Natural killer cell (primary cell): ENCODE data around the gene TNIK. TPM values are rescaled to one million over a fixed set of nuclear protein-coding genes. Genes with fewer than 3 reads are reported as not detected.

Experiments
- ATAC-seq, 3 donors: fragments of 150-1000 bp in 2 of 3; fragments of 200-7000 bp in 1 of 3; cut with Tn5 transposase; 1 replicate in 1 of 3; 2 replicates in 2 of 3; pipeline ENCODE4 v1.10.0; 2021; ENCODE audit warnings: mild to moderate bottlenecking in 2 of 3, moderate library complexity in 2 of 3
- DNase-seq, 2 donors: peaks; one replicate each; pipeline versions ENCODE4 v3.0.0 to v3.0.0-alpha.2; 2013 to 2021; ENCODE audit warnings: mixed read lengths in 1 of 2
- H3K27ac ChIP-seq: one replicate; pipeline ENCODE4 v1.5.1; 2013; ENCODE audit warnings: mild to moderate bottlenecking, low read length
- H3K27me3 ChIP-seq: one replicate; pipeline ENCODE4 v1.6.1; 2013; ENCODE audit warnings: low read length; ENCODE audit not compliant: control insufficient read depth, insufficient read depth
- H3K36me3 ChIP-seq: one replicate; pipeline ENCODE4 v1.6.1; 2013; ENCODE audit warnings: low read length; ENCODE audit not compliant: control insufficient read depth, insufficient read depth
- H3K4me1 ChIP-seq: one replicate; pipeline ENCODE4 v1.6.1; 2013; ENCODE audit warnings: low read length; ENCODE audit not compliant: control insufficient read depth, insufficient read depth
- H3K4me3 ChIP-seq: one replicate; pipeline ENCODE4 v1.5.1; 2013; ENCODE audit warnings: low read length
- H3K9me3 ChIP-seq: one replicate; pipeline ENCODE4 v1.6.1; 2013; ENCODE audit warnings: low read length; ENCODE audit not compliant: control insufficient read depth, insufficient read depth
- H3K27ac Mint-ChIP-seq, 2 donors: one replicate each; pipeline ENCODE4 v1.8.0; 2022; ENCODE audit warnings: mild to moderate bottlenecking in 2 of 2, mixed read lengths in 2 of 2, moderate library complexity in 1 of 2
- H3K27me3 Mint-ChIP-seq, 2 donors: one replicate each; pipeline ENCODE4 v1.8.0; 2022; ENCODE audit warnings: low read depth in 2 of 2, mixed read lengths in 2 of 2
- H3K36me3 Mint-ChIP-seq: one replicate; pipeline ENCODE4 v1.8.0; 2022; ENCODE audit warnings: mixed read lengths
- H3K4me1 Mint-ChIP-seq, 2 donors: one replicate each; pipeline ENCODE4 v1.8.0; 2022; ENCODE audit warnings: mixed read lengths in 2 of 2
- H3K4me3 Mint-ChIP-seq: one replicate; pipeline ENCODE4 v1.8.0; 2022; ENCODE audit warnings: mild to moderate bottlenecking, moderate library complexity, mixed read lengths
- H3K9me3 Mint-ChIP-seq, 2 donors: one replicate each; pipeline ENCODE4 v1.8.0; 2022; ENCODE audit warnings: mixed read lengths in 2 of 2
- CTCF ChIP-seq: fragments of 200-600 bp; IDR thresholded peaks from one replicate; pipeline ENCODE4 v1.8.0; 2022; ENCODE audit warnings: antibody characterized with exemption
- WGBS: methylation state at CpG from one replicate; pipeline ENCODE4 v1.1.7; 2013; ENCODE audit warnings: missing lambda C conversion rate; ENCODE audit not compliant: insufficient coverage; 5-methylcytosine and 5-hydroxymethylcytosine counted together
- intact Hi-C: fragments of 100-400 bp; cut with micrococcal nuclease; formaldehyde crosslinking; loops from one replicate; pipeline ENCODE4 v1.14.2; 2022
- total RNA-seq, 4 donors: library from RNA; stranded (reverse); fragments of 120-200 nt in 1 of 4; gene quantifications; one replicate each; pipeline versions ENCODE4 v1.2.3 to v1.2.4, GENCODE V29; 2013 to 2022

Gene TNIK
- total RNA-seq, 3 donors from 2014 or later (not counting 1 experiment from before 2014, with no cell fraction given) = 93.7 to 122 (median 119) TPM

GRCh38 chr3:171234298-171235010 lies 225.8 kb downstream of the TNIK start:
- Histone ChIP-seq H3K4me1 (no peaks in the 10 kb centered on the region), H3K9me3 (no peaks in the 10 kb centered on the region), H3K4me3 (no peak overlapping the region), H3K36me3 (no peaks in the 10 kb centered on the region), H3K27me3 (no peaks in the 10 kb centered on the region), H3K27ac (no peak overlapping the region)
- intact Hi-C loops = no loop called here
- WGBS = 97% methylated on average over 8 of the region's 8 CpGs
- H3K36me3 Mint-ChIP-seq = no peaks in the 10 kb centered on the region
- H3K27me3 Mint-ChIP-seq = no peaks in the 10 kb centered on the region
- DNase-seq (no peak), ATAC-seq (no peak)
- TF ChIP-seq CTCF = no peak
- peak overlapping the region; percentile 31 for H3K4me3 Mint-ChIP-seq
- H3K27ac Mint-ChIP-seq = peak overlapping the region in 1 of 2 donors; percentile 70
- no peaks in the 10 kb centered on the region for H3K9me3 Mint-ChIP-seq
- H3K4me1 Mint-ChIP-seq = peaks cover 53 to 64% of the 10 kb centered on the region in 2 donors

GRCh38 chr3:171231361-171231760 lies 228.8 kb downstream of the TNIK start:
- Mint-ChIP-seq H3K27me3 (no peaks in the 10 kb centered on the region), H3K36me3 (peaks cover 2% of the 10 kb centered on the region), H3K9me3 (no peaks in the 10 kb centered on the region), H3K4me3 (no peak overlapping the region), H3K27ac (no peak overlapping the region), H3K4me1 (peaks cover 64 to 73% of the 10 kb centered on the region in 2 donors)
- 92% methylated on average over 4 of the region's 4 CpGs for WGBS
- intact Hi-C loops = no loop called here
- DNase-seq (no peak), ATAC-seq (no peak)
- no peaks in the 10 kb centered on the region for H3K9me3 ChIP-seq
- H3K27me3 ChIP-seq = no peaks in the 10 kb centered on the region
- no peak overlapping the region for H3K27ac ChIP-seq
- no peaks in the 10 kb centered on the region for H3K4me1 ChIP-seq
- no peak for TF ChIP-seq CTCF
- H3K36me3 ChIP-seq = no peaks in the 10 kb centered on the region
- no peak overlapping the region for H3K4me3 ChIP-seq

- intact Hi-C loops = no loop called here
- no peak overlapping the region for H3K4me3 ChIP-seq
- H3K27me3 ChIP-seq = no peaks in the 10 kb centered on the region
- no peaks in the 10 kb centered on the region for H3K9me3 Mint-ChIP-seq
- H3K27me3 Mint-ChIP-seq = no peaks in the 10 kb centered on the region
- H3K27ac Mint-ChIP-seq = peak overlapping the region; percentile 46 to 65
- H3K36me3 ChIP-seq = no peaks in the 10 kb centered on the region
- H3K9me3 ChIP-seq = no peaks in the 10 kb centered on the region
- no peak overlapping the region for H3K27ac ChIP-seq
- no peaks in the 10 kb centered on the region for H3K4me1 ChIP-seq
- 78% methylated on average over 4 of the region's 4 CpGs for WGBS
- H3K4me3 Mint-ChIP-seq = no peak overlapping the region
- ATAC-seq (no peak), DNase-seq (no peak)
- H3K36me3 Mint-ChIP-seq = peaks cover 7% of the 10 kb centered on the region
- H3K4me1 Mint-ChIP-seq = peaks cover 64 to 73% of the 10 kb centered on the region in 2 donors
- no peak for TF ChIP-seq CTCF
Observed at GRCh38 chr3:171230865-171231264, 229.3 kb downstream of the TNIK start.

GRCh38 chr3:171229173-171229572 lies 231.0 kb downstream of the TNIK start:
- Histone ChIP-seq H3K36me3 (peaks cover 4% of the 10 kb centered on the region), H3K27ac (no peak overlapping the region), H3K9me3 (no peaks in the 10 kb centered on the region), H3K4me1 (no peaks in the 10 kb centered on the region), H3K4me3 (no peak overlapping the region), H3K27me3 (no peaks in the 10 kb centered on the region)
- ATAC-seq (no peak), DNase-seq (no peak)
- peaks cover 7% of the 10 kb centered on the region for H3K36me3 Mint-ChIP-seq
- no peak overlapping the region for H3K4me3 Mint-ChIP-seq
- WGBS = 91% methylated on average over 2 of the region's 2 CpGs
- TF ChIP-seq CTCF = no peak
- no peaks in the 10 kb centered on the region for H3K27me3 Mint-ChIP-seq
- peak overlapping the region; percentile 0 to 47 for H3K27ac Mint-ChIP-seq
- intact Hi-C loops = no loop called here
- H3K9me3 Mint-ChIP-seq = no peaks in the 10 kb centered on the region
- H3K4me1 Mint-ChIP-seq = peaks cover 69 to 76% of the 10 kb centered on the region in 2 donors
